D721Med (cell line): ENCODE measurements around the gene PI4KA.

Source experiments
- DNase-seq: peaks from one replicate; pipeline ENCODE4 v3.0.0; 2011; ENCODE audit warnings: low spot score; ENCODE audit not compliant: insufficient read length
- FAIRE-seq: peaks from 2 replicates; lab custom pipeline; 2011; peaks lifted over from hg19 to GRCh38; lab: Jason Lieb, UNC
- TF ChIP-seq, protein P1 (sequence below): IDR thresholded peaks from 2 replicates; pipeline ENCODE4 v1.5.1; 2012; ENCODE audit warnings: mild to moderate bottlenecking, control low read depth; ENCODE audit not compliant: insufficient read depth; ENCODE audit errors: missing control alignments

PI4KA gene

GRCh38 chr22:20853236-20853660 is 5.4 kb downstream of the PI4KA start:
- DNase-seq (no peak), FAIRE-seq (no peak)
- TF ChIP-seq, protein P1, sequence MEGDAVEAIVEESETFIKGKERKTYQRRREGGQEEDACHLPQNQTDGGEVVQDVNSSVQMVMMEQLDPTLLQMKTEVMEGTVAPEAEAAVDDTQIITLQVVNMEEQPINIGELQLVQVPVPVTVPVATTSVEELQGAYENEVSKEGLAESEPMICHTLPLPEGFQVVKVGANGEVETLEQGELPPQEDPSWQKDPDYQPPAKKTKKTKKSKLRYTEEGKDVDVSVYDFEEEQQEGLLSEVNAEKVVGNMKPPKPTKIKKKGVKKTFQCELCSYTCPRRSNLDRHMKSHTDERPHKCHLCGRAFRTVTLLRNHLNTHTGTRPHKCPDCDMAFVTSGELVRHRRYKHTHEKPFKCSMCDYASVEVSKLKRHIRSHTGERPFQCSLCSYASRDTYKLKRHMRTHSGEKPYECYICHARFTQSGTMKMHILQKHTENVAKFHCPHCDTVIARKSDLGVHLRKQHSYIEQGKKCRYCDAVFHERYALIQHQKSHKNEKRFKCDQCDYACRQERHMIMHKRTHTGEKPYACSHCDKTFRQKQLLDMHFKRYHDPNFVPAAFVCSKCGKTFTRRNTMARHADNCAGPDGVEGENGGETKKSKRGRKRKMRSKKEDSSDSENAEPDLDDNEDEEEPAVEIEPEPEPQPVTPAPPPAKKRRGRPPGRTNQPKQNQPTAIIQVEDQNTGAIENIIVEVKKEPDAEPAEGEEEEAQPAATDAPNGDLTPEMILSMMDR: no peak

GRCh38 chr22:20852503-20852902 is 6.1 kb downstream of the PI4KA start:
- FAIRE-seq: no peak

DNA sequence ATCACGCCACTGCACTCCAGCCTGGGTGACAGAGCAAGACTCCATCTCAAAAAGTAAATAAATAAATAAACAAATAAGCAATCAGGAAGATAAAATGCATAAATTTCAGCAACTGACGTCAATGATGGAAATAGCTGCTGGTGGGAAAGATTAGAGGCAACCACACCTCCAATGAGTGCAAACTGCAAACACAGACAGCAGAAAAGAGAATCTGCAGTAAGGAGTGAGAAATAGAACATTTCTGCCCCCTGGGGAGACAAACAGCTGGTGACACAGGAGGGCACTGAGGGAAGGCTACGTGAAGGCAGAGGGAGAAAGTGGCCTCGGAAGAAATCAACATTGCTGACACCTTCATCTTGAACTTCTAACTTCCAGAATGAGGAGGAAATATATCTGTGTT is 6.5 kb downstream of the PI4KA start:
- FAIRE-seq (no peak), DNase-seq (no peak)
- TF ChIP-seq, protein P1: no peak

More at GRCh38 chr22:20852503-20852902, 6.1 kb downstream of the PI4KA start:
- TF ChIP-seq, protein P1: no peak
- no peak for DNase-seq

DNA sequence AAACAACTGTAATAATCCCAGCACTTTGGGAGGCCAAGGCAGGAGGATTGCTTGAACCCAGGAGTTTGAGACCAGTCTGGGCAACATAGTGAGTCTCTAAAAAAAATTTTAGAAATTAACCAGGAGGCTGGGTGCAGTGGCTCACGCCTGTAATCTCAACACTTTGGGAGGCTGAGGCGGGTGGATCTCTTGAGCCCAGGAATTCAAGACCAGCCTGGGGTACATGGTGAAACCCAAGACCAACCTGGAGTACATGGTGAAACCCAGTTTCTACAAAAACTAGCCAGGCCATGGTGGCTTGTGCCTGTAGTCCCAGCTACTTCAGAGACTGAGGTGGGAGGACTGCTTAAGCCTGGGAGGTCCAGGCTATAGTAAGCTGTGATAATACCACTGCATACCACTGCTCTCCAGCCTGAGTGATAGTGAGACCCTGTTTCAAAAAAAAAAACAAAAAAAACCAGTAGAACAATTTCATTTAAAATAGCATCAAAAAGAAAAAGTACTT is 11.2 kb downstream of the PI4KA start:
- no peak for FAIRE-seq
- no peak for DNase-seq
- TF ChIP-seq, protein P1: no peak

DNA sequence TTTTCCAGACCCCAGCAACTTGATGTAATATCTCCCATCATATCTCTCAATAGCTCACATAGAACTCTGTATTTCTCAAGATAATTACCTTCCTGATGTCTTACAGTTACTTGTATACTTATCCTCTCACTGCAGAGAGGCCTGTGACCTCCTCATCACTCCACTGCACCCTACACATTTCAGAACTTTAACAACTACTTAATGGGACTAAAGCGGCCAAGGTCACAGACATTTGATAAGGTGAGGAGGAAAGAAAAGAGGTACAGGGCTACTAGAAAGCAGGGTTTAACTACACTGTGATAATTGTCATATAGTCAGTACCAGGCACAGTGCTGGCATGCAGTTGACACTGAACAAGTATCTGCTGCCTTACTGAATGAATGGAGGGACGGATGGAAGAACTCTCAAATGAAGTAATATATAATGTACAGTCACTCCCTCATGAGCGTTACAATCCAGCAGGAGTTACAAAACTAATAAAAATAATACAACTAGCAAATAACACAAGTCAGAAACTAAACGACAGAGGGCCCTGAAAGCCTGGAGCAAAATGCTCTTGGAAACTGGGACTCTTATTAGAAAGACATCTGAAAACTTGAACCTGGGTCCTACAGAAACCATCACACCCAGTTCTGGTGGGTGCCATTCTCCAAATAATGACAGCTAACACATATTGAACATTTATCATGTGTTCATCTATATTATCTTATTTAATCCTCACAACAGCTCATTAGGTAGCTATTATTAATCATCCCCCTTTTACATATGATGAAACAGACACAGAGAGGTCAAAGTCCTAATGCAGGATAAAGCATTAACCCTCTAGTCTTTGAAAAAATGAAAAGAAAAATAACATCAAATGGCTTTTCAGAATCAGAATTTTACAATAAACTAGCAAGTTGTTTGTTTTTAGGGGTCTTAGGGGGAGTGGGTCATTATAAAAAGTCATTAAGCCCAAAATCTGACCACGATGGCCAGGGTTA is 14.3 kb downstream of the PI4KA start:
- FAIRE-seq (no peak), DNase-seq (no peak)
- TF ChIP-seq, protein P1: no peak

- FAIRE-seq (no peak), DNase-seq (no peak)
- TF ChIP-seq, protein P1: no peak
Observed at GRCh38 chr22:20843501-20843900, 15.1 kb downstream of the PI4KA start.
